GM19025 (cell line): ENCODE measurements around the gene PSMD14.

Experiments
- ATAC-seq: cut with Tn5 transposase; IDR thresholded peaks from one replicate; pipeline ENCODE4 v1.9.1; 2021; ENCODE audit warnings: mild to moderate bottlenecking, low read depth, moderate library complexity; ENCODE audit not compliant: unreplicated experiment

The PSMD14 gene

GRCh38 chr2:161434118-161434517 is 125.9 kb downstream of the PSMD14 start:
- no peak for ATAC-seq

GRCh38 chr2:161436411-161436810 is 128.2 kb downstream of the PSMD14 start:
- no peak for ATAC-seq

DNA sequence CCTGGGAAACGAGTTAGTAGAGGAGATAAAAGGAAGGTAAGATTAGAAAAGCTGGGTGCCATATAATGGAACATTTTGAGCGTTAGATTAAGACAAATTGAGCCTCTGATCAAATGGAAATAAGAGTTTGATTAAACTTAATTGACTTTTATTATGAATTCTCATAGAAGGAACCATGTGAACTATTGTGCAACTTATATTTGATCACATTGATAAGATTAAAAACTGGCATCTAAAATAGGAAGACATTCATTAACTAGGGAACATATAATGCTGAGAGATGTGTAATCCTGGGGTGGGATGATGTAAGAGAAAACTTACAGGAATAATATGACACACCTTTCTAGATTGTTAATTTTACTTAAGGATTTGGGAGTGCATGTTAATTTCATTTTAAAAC is 130.4 kb downstream of the PSMD14 start:
- no peak for ATAC-seq

- ATAC-seq = no peak
Measured at GRCh38 chr2:161445097-161445496, 136.9 kb downstream of the PSMD14 start.

DNA sequence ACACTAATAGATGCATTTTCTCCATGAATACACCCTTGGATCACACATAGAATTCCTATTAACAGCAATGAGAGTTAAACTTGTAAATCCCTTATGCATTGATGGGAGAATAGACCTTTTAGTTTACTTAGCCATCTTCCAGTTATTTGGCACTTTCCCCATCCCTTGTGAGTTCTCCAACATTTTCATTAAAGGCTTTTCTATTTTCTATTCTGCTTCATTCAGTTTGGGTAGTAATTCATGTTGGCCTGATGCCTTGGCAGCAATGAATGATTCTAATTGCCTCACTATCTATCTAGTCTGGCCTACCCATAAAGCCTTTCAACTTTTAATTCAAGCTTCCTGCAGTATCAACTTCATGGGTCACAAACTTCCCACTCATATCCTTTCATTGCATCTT is 140.2 kb downstream of the PSMD14 start:
- no peak for ATAC-seq
